GM21529 (cell line): ENCODE measurements around the gene NDUFA8.

Experiments used
- ATAC-seq: cut with Tn5 transposase; IDR thresholded peaks from one replicate; pipeline ENCODE4 v1.9.1; 2021; ENCODE audit not compliant: unreplicated experiment

Gene NDUFA8

GRCh38 chr9:122102156-122102555 is 57.4 kb downstream of the NDUFA8 start:
- ATAC-seq = no peak

DNA sequence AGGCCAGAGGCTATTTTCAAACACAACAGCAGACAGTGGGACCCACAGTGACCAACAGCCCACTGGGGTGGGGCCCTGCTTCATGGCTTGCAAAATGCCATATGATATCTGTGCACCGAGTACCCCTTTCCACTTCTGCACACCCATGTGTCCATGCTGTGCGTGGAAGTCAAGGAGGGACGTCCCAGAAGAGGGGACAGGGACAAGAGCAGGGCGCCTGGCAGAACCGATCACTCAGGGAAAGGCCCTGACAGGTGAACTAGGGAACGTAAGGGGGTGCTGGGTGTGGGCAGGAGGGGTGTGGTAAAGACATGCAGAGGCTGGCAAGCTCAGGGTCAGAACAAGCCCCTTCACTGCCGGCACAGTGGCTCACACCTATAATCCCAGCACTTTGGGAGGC is 58.8 kb downstream of the NDUFA8 start:
- ATAC-seq = no peak

DNA sequence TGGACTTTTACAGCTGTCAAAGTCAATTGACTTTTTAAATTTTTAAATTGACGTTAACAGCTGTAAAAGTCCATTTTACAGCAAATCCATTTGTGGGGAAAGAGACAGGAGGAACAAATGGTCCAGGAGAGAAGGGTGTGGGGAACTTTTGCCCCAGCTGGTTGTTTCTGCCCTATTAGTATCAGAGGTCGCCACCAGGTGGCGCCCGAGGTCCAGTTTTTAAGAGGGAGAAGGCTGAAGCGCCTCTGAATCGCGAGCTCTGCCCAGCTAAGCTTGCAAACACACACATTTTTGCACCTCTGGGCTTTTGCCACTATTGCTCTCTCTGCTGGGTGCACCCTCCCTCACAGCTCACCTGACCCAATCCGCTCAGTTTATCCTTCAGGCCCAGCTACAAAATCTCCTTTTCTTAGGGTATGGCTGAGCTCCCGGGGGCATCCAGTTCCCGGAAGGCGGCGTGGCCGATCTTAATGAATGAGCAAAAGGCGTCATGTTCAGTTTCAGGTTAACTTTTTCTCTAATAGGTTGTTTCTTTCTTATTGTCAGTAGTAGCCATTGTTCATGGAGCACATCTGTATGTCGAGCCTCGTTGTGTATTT is 60.2 kb downstream of the NDUFA8 start:
- peak; percentile 75 for ATAC-seq

- no peak for ATAC-seq
These were observed 61.8 kb downstream of the NDUFA8 start for GRCh38 chr9:122097679-122098315.

- no peak for ATAC-seq
These were observed 62.8 kb downstream of the NDUFA8 start for GRCh38 chr9:122096620-122097415.

GRCh38 chr9:122095010-122095767 is 64.4 kb downstream of the NDUFA8 start:
- no peak for ATAC-seq
